Astrocyte (in vitro differentiated cells and primary cell): ENCODE results near the gene RIMBP2.

Experiments
- EZH2 ChIP-seq: IDR thresholded peaks from 2 replicates; pipeline ENCODE4 v1.6.1; 2012; ENCODE audit warnings: mild to moderate bottlenecking, low read length, inconsistent platforms; ENCODE audit not compliant: insufficient read depth
- TF ChIP-seq, protein P1 (sequence below): IDR thresholded peaks from 2 replicates; pipeline ENCODE4 v1.5.1; 2011; ENCODE audit warnings: low read depth, mild to moderate bottlenecking, inconsistent platforms, low read length, moderate library complexity; ENCODE audit not compliant: insufficient read depth

GRCh38 chr12:130366159-130366558, 349.9 kb downstream of the RIMBP2 start:
- TF ChIP-seq, protein P1, sequence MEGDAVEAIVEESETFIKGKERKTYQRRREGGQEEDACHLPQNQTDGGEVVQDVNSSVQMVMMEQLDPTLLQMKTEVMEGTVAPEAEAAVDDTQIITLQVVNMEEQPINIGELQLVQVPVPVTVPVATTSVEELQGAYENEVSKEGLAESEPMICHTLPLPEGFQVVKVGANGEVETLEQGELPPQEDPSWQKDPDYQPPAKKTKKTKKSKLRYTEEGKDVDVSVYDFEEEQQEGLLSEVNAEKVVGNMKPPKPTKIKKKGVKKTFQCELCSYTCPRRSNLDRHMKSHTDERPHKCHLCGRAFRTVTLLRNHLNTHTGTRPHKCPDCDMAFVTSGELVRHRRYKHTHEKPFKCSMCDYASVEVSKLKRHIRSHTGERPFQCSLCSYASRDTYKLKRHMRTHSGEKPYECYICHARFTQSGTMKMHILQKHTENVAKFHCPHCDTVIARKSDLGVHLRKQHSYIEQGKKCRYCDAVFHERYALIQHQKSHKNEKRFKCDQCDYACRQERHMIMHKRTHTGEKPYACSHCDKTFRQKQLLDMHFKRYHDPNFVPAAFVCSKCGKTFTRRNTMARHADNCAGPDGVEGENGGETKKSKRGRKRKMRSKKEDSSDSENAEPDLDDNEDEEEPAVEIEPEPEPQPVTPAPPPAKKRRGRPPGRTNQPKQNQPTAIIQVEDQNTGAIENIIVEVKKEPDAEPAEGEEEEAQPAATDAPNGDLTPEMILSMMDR, result no peak
- no peak for TF ChIP-seq EZH2
